Sigmoid colon (tissue), 4 donors: ENCODE data around the gene RABGGTA.

ENCODE experiments used
- POLR2A ChIP-seq, 2 donors: fragments of 450-650 bp; IDR thresholded peaks; one replicate each; pipeline ENCODE4 v1.6.1; 2016; ENCODE audit warnings: antibody characterized with exemption in 2 of 2, mild to moderate bottlenecking in 2 of 2, moderate library complexity in 2 of 2
- POLR2AphosphoS5 ChIP-seq, 4 donors: sonication (generic); formaldehyde crosslinking; IDR thresholded peaks; one replicate each; pipeline ENCODE4 v1.6.1; 2017; ENCODE audit warnings: antibody characterized with exemption in 4 of 4

DNA sequence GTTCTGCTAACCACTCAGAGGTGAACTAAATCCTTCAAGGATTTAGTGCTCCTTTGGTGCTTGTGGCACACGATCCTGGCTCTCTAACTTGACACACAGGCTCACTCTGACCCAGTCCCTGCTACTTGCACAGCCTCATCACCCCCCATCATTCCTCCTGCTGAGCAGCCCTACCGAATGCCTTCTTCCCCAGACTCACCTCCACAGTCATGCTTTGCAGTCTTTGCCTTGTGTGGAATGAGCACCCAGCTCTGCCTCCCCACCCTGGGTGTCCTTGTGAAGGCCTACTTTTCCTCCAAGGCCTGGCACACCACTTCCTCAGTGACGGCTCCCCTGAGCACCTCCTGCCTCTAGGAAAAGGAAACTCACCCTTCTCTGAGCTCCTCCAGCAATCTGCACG is 21.0 kb downstream of the RABGGTA start:
- TF ChIP-seq POLR2A (IDR thresholded peaks at IDR 0.05) (no peak), POLR2AphosphoS5 (IDR thresholded peaks at IDR 0.05) (no peak)
